Brain microvascular endothelial cell (primary cell): ENCODE results near the gene PHACTR2.
"Not testable (repeated sequence)": the region's sequence is repeated elsewhere in the genome, so short reads cannot be mapped to it uniquely, and the experiment has no call there.

Source experiments
- DNase-seq: peaks from one replicate; pipeline ENCODE4 v3.0.0-alpha.2; 2020
- H3K27ac ChIP-seq: fragments of 250-450 bp; sonication (Bioruptor Pico); 2 replicates; pipeline ENCODE4 v1.5.1; 2020; ENCODE audit warnings: mild to moderate bottlenecking, moderate library complexity
- H3K27me3 ChIP-seq: fragments of 250-450 bp; sonication (Bioruptor Pico); replicated peaks from 2 replicates; pipeline ENCODE4 v1.5.1; 2020; ENCODE audit warnings: mild to moderate bottlenecking
- H3K36me3 ChIP-seq: fragments of 250-450 bp; sonication (Bioruptor Pico); replicated peaks from 2 replicates; pipeline ENCODE4 v1.5.1; 2020; ENCODE audit warnings: mild to moderate bottlenecking
- H3K4me3 ChIP-seq: 2 replicates; pipeline ENCODE4 v1.5.1; 2011; ENCODE audit warnings: low read depth, mild to moderate bottlenecking, control low read depth, low read length, moderate library complexity
- in situ Hi-C: cut with HindIII; loops from 2 replicates; pipeline ENCODE4 v1.10.0; 2017; ENCODE audit warnings: low sequenced_read_pairs, low pct_ligation_motif_present
- TF ChIP-seq, protein P1 (sequence below): IDR thresholded peaks from 2 replicates; pipeline ENCODE4 v1.5.1; 2011; ENCODE audit warnings: low read depth, mild to moderate bottlenecking, moderate library complexity, low read length, control low read depth, inconsistent platforms; ENCODE audit errors: missing control alignments

The PHACTR2 gene

GRCh38 chr6:143656026-143656425 is 21.7 kb upstream of the PHACTR2 start:
- no peak for DNase-seq
- Histone ChIP-seq H3K27ac (no peak overlapping the region), H3K27me3 (no peaks in the 10 kb centered on the region), H3K4me3 (no peak overlapping the region), H3K36me3 (no peaks in the 10 kb centered on the region)
- TF ChIP-seq, protein P1, sequence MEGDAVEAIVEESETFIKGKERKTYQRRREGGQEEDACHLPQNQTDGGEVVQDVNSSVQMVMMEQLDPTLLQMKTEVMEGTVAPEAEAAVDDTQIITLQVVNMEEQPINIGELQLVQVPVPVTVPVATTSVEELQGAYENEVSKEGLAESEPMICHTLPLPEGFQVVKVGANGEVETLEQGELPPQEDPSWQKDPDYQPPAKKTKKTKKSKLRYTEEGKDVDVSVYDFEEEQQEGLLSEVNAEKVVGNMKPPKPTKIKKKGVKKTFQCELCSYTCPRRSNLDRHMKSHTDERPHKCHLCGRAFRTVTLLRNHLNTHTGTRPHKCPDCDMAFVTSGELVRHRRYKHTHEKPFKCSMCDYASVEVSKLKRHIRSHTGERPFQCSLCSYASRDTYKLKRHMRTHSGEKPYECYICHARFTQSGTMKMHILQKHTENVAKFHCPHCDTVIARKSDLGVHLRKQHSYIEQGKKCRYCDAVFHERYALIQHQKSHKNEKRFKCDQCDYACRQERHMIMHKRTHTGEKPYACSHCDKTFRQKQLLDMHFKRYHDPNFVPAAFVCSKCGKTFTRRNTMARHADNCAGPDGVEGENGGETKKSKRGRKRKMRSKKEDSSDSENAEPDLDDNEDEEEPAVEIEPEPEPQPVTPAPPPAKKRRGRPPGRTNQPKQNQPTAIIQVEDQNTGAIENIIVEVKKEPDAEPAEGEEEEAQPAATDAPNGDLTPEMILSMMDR: no peak
- in situ Hi-C loops: no loop called here

DNA sequence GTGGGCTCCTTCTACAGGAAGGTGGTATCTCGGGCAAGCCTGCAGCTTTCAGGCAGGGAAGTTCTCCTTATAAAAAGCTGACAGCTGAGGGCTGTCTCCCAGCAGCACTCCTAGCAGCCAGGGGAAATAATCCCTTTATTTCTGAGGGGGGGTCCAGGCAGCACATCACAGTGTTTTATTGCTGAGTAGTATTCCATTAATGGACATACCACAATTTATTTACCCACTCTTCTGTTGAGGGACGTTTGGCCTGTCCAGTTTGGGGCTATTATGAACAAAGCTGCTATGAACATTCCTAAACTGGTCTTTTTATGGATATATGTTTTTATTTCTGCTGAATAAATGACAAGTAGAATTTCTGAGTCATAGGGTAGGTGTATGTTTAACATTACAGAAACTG is 20.0 kb upstream of the PHACTR2 start:
- H3K27ac ChIP-seq: no peak overlapping the region
- no peaks in the 10 kb centered on the region for H3K27me3 ChIP-seq
- TF ChIP-seq, protein P1: no peak
- DNase-seq: no peak
- H3K4me3 ChIP-seq: no peak overlapping the region
- H3K36me3 ChIP-seq: no peaks in the 10 kb centered on the region
- in situ Hi-C loops: no loop called here

GRCh38 chr6:143660170-143660569 is 17.6 kb upstream of the PHACTR2 start:
- H3K4me3 ChIP-seq, in situ Hi-C loops, H3K36me3 ChIP-seq, DNase-seq, H3K27ac ChIP-seq, H3K27me3 ChIP-seq: not testable (repeated sequence)

GRCh38 chr6:143664171-143664570 is 13.6 kb upstream of the PHACTR2 start:
- DNase-seq: no peak
- in situ Hi-C loops: no loop called here
- Histone ChIP-seq H3K27ac (no peak overlapping the region), H3K27me3 (no peaks in the 10 kb centered on the region), H3K36me3 (no peaks in the 10 kb centered on the region), H3K4me3 (no peak overlapping the region)
- TF ChIP-seq, protein P1: no peak

GRCh38 chr6:143666007-143666406 is 11.8 kb upstream of the PHACTR2 start:
- in situ Hi-C loops: not testable (repeated sequence)

GRCh38 chr6:143669483-143669882 is 8.3 kb upstream of the PHACTR2 start:
- H3K27me3 ChIP-seq, H3K4me3 ChIP-seq, DNase-seq, H3K36me3 ChIP-seq, in situ Hi-C loops, H3K27ac ChIP-seq: not testable (repeated sequence)

More at GRCh38 chr6:143666007-143666406, 11.8 kb upstream of the PHACTR2 start:
- not testable (repeated sequence) for H3K36me3 ChIP-seq, H3K4me3 ChIP-seq, H3K27ac ChIP-seq, DNase-seq, H3K27me3 ChIP-seq

- TF ChIP-seq, protein P1: no peak
- peak; percentile 32 for DNase-seq
- H3K4me3 ChIP-seq: no peak overlapping the region
- no peak overlapping the region for H3K27ac ChIP-seq
- H3K36me3 ChIP-seq: no peaks in the 10 kb centered on the region
- in situ Hi-C loops: no loop called here
- H3K27me3 ChIP-seq: no peaks in the 10 kb centered on the region
Measured at GRCh38 chr6:143673669-143674068, 4.1 kb upstream of the PHACTR2 start.
